CD14-positive monocyte (primary cell): ENCODE results near the gene CA10. TPM values are rescaled to one million over a fixed set of nuclear protein-coding genes. Genes with fewer than 3 reads are reported as not detected.

Experiments used
- DNase-seq, 3 donors: peaks; one replicate each; pipeline ENCODE4 v3.0.0-alpha.2; 2011 to 2022
- H2AFZ ChIP-seq: 2 replicates; pipeline ENCODE4 v1.6.0; 2012; ENCODE audit warnings: mild to moderate bottlenecking, low read depth, low read length, inconsistent platforms; ENCODE audit not compliant: insufficient read depth, poor library complexity, severe bottlenecking
- H3K27ac ChIP-seq, 2 donors: 1 replicate in 1 of 2; 2 replicates in 1 of 2; pipeline ENCODE4 v1.5.1; 2012 to 2013; ENCODE audit warnings: low read length in 2 of 2, control low read depth in 1 of 2, inconsistent platforms in 1 of 2, low read depth in 1 of 2, mild to moderate bottlenecking in 1 of 2
- H3K27me3 ChIP-seq, 2 donors: one replicate each; pipeline versions ENCODE4 v1.6.0 to v1.6.1; 2011 to 2013; ENCODE audit warnings: low read length in 2 of 2; ENCODE audit not compliant: control insufficient read depth in 2 of 2, insufficient read depth in 2 of 2
- H3K36me3 ChIP-seq, 2 donors: replicated peaks in 1 of 2; 1 replicate in 1 of 2; 2 replicates in 1 of 2; pipeline versions ENCODE4 v1.5.1 to v1.6.1; 2012 to 2013; ENCODE audit warnings: low read length in 2 of 2, control low read depth in 1 of 2, inconsistent platforms in 1 of 2, mild to moderate bottlenecking in 1 of 2; ENCODE audit not compliant: insufficient read depth in 2 of 2, control insufficient read depth in 1 of 2
- H3K4me1 ChIP-seq, 2 donors: 1 replicate in 1 of 2; 2 replicates in 1 of 2; pipeline versions ENCODE4 v1.5.1 to v1.6.1; 2012 to 2013; ENCODE audit warnings: low read length in 2 of 2, control low read depth in 1 of 2, inconsistent platforms in 1 of 2, mild to moderate bottlenecking in 1 of 2, moderate library complexity in 1 of 2; ENCODE audit not compliant: insufficient read depth in 2 of 2, control insufficient read depth in 1 of 2
- H3K4me2 ChIP-seq: replicated peaks from 2 replicates; pipeline ENCODE3; 2012; ENCODE audit warnings: low read length, moderate library complexity, mild to moderate bottlenecking; ENCODE audit not compliant: poor library complexity, severe bottlenecking; ENCODE audit errors: extremely low read depth
- H3K4me3 ChIP-seq, 3 experiments: fragments of 200-600 bp in 1 of 3; sonication (generic) in 1 of 3; replicated peaks in 1 of 3; 1 replicate in 2 of 3; 2 replicates in 1 of 3; pipeline ENCODE4 v1.5.1; 2011 to 2013; ENCODE audit warnings: low read length in 3 of 3, mild to moderate bottlenecking in 3 of 3, control low read depth in 2 of 3, low read depth in 2 of 3, inconsistent platforms in 1 of 3, moderate library complexity in 1 of 3
- H3K79me2 ChIP-seq: 2 replicates; pipeline ENCODE4 v1.6.0; 2012; ENCODE audit warnings: mild to moderate bottlenecking, control low read depth, inconsistent platforms, low read length, moderate library complexity; ENCODE audit not compliant: insufficient read depth
- H3K9ac ChIP-seq: 2 replicates; pipeline ENCODE4 v1.6.0; 2017; ENCODE audit warnings: low read length, mild to moderate bottlenecking; ENCODE audit not compliant: insufficient read depth, poor library complexity, severe bottlenecking
- H3K9me3 ChIP-seq, 2 donors: replicated peaks in 1 of 2; 1 replicate in 1 of 2; 2 replicates in 1 of 2; pipeline versions ENCODE4 v1.5.1 to v1.6.1; 2012 to 2013; ENCODE audit warnings: low read length in 2 of 2, control low read depth in 1 of 2; ENCODE audit not compliant: control insufficient read depth in 1 of 2, insufficient read depth in 1 of 2
- H4K20me1 ChIP-seq: 2 replicates; pipeline ENCODE4 v1.6.0; 2012; ENCODE audit warnings: mild to moderate bottlenecking, low read length, control low read depth, moderate library complexity; ENCODE audit not compliant: insufficient read depth
- H3K27ac Mint-ChIP-seq, 7 donors: one replicate each; pipeline ENCODE4 v1.8.0; 2020; ENCODE audit warnings: mild to moderate bottlenecking in 7 of 7, mixed read lengths in 7 of 7, moderate library complexity in 6 of 7, inconsistent platforms in 2 of 7
- H3K27me3 Mint-ChIP-seq, 3 donors: one replicate each; pipeline ENCODE4 v1.8.0; 2021 to 2022; ENCODE audit warnings: low read depth in 3 of 3, mild to moderate bottlenecking in 3 of 3, mixed read lengths in 3 of 3, moderate library complexity in 3 of 3, inconsistent platforms in 1 of 3
- H3K36me3 Mint-ChIP-seq, 2 donors: one replicate each; pipeline ENCODE4 v1.8.0; 2020; ENCODE audit warnings: mixed read lengths in 2 of 2, inconsistent platforms in 1 of 2, mild to moderate bottlenecking in 1 of 2
- H3K4me1 Mint-ChIP-seq: one replicate; pipeline ENCODE4 v1.8.0; 2020; ENCODE audit warnings: mild to moderate bottlenecking, mixed read lengths
- H3K4me3 Mint-ChIP-seq, 2 donors: one replicate each; pipeline ENCODE4 v1.8.0; 2020; ENCODE audit warnings: mild to moderate bottlenecking in 2 of 2, mixed read lengths in 2 of 2, moderate library complexity in 1 of 2
- H3K9me3 Mint-ChIP-seq, 7 donors: one replicate each; pipeline ENCODE4 v1.8.0; 2020 to 2022; ENCODE audit warnings: mixed read lengths in 7 of 7, mild to moderate bottlenecking in 6 of 7, moderate library complexity in 6 of 7, inconsistent platforms in 2 of 7
- CTCF ChIP-seq: fragments of 200-600 bp; IDR thresholded peaks from one replicate; pipeline ENCODE4 v1.8.0; 2022; ENCODE audit warnings: antibody characterized with exemption, mild to moderate bottlenecking
- WGBS: methylation state at CpG from one replicate; pipeline ENCODE4 v1.1.5; 2013; ENCODE audit warnings: missing lambda C conversion rate; ENCODE audit not compliant: insufficient coverage; 5-methylcytosine and 5-hydroxymethylcytosine counted together
- intact Hi-C, 2 donors: fragments of 100-400 bp; cut with micrococcal nuclease; formaldehyde crosslinking; loops; one replicate each; pipeline versions ENCODE4 v1.15.0 to v1.15.1; 2023
- polyA plus RNA-seq, 3 donors: library from polyadenylated mRNA; depleted of rRNA in 1 of 3; unstranded in 2 of 3; stranded (reverse) in 1 of 3; fragments of 300-500 nt in 2 of 3; fragments of >200 nt in 1 of 3; fragmentation: Illumina TruSeq in 2 of 3; gene quantifications; 1 replicate in 2 of 3; 2 replicates in 1 of 3; pipeline ENCODE4 v1.2.3, GENCODE V29; 2012 to 2021

The CA10 gene
- polyA plus RNA-seq, 3 donors: not detected

- Histone ChIP-seq H3K79me2 (no peaks in the 10 kb centered on the region), H3K4me3 (no peak overlapping the region)
- WGBS: 90% methylated on average over 2 of the region's 3 CpGs
Observed at GRCh38 chr17:51935477-51935876, 223.0 kb downstream of the CA10 start.

GRCh38 chr17:51933647-51934046 is 224.9 kb downstream of the CA10 start:
- Histone ChIP-seq H3K4me1 (no peaks in the 10 kb centered on the region), H2AFZ (no peak overlapping the region), H3K4me3 (no peak overlapping the region), H3K27me3 (no peaks in the 10 kb centered on the region), H3K9ac (no peak overlapping the region), H3K4me2 (no peak overlapping the region), H4K20me1 (no peaks in the 10 kb centered on the region), H3K79me2 (no peaks in the 10 kb centered on the region), H3K27ac (no peak overlapping the region), H3K36me3 (no peaks in the 10 kb centered on the region), H3K9me3 (peaks cover 0 to 3% of the 10 kb centered on the region in 2 donors)
- Mint-ChIP-seq H3K4me3 (no peak overlapping the region), H3K36me3 (no peaks in the 10 kb centered on the region), H3K4me1 (no peaks in the 10 kb centered on the region), H3K27me3 (peaks cover 0 to 3% (median 0%) of the 10 kb centered on the region in 3 donors), H3K27ac (no peak overlapping the region), H3K9me3 (peaks cover 0 to 4% (median 2%) of the 10 kb centered on the region in 7 donors)
- DNase-seq: no peak
- 93% methylated on average over 7 of the region's 7 CpGs for WGBS
- TF ChIP-seq CTCF: no peak
- intact Hi-C loops: no loop called here

More at GRCh38 chr17:51935477-51935876, 223.0 kb downstream of the CA10 start:
- no peaks in the 10 kb centered on the region for H3K36me3 ChIP-seq
- no peaks in the 10 kb centered on the region for H4K20me1 ChIP-seq
- H3K27ac ChIP-seq: no peak overlapping the region
- H3K36me3 Mint-ChIP-seq: no peaks in the 10 kb centered on the region
- H3K9me3 ChIP-seq: peaks cover 0 to 3% of the 10 kb centered on the region in 2 donors
- no peaks in the 10 kb centered on the region for H3K4me1 Mint-ChIP-seq
- intact Hi-C loops: no loop called here
- no peak for TF ChIP-seq CTCF
- no peak overlapping the region for H2AFZ ChIP-seq
- H3K9ac ChIP-seq: no peak overlapping the region
- no peak overlapping the region for H3K27ac Mint-ChIP-seq
- no peaks in the 10 kb centered on the region for H3K27me3 ChIP-seq
- H3K4me1 ChIP-seq: no peaks in the 10 kb centered on the region
- H3K27me3 Mint-ChIP-seq: peaks cover 0 to 3% (median 0%) of the 10 kb centered on the region in 3 donors
- peaks cover 0 to 4% (median 1%) of the 10 kb centered on the region in 7 donors for H3K9me3 Mint-ChIP-seq
- H3K4me2 ChIP-seq: no peak overlapping the region
- H3K4me3 Mint-ChIP-seq: no peak overlapping the region
- no peak for DNase-seq
